Nephron (organoid): ENCODE data around the gene PPARD.

Experiments used
- H3K27ac Mint-ChIP-seq, 3 experiments: 2 replicates each; pipeline ENCODE4 v1.8.0; 2020; ENCODE audit warnings: mixed read lengths in 3 of 3, mild to moderate bottlenecking in 2 of 3, moderate library complexity in 1 of 3
- H3K27me3 Mint-ChIP-seq: 2 replicates; pipeline ENCODE4 v1.8.0; 2021; ENCODE audit warnings: low read depth, mild to moderate bottlenecking, moderate library complexity, mixed read lengths
- H3K36me3 Mint-ChIP-seq: 2 replicates; pipeline ENCODE4 v1.8.0; 2020; ENCODE audit warnings: low read depth, mixed read lengths
- H3K4me1 Mint-ChIP-seq: 2 replicates; pipeline ENCODE4 v1.8.0; 2020; ENCODE audit warnings: mixed read lengths
- H3K4me3 Mint-ChIP-seq, 3 experiments: 2 replicates each; pipeline ENCODE4 v1.8.0; 2020; ENCODE audit warnings: mild to moderate bottlenecking in 3 of 3, mixed read lengths in 3 of 3, moderate library complexity in 2 of 3
- H3K9me3 Mint-ChIP-seq: 2 replicates; pipeline ENCODE4 v1.8.0; 2020; ENCODE audit warnings: mixed read lengths
- TF ChIP-seq, protein P1 (sequence below), 3 experiments: fragments of 200-600 bp; sonication (generic); IDR thresholded peaks; one replicate each; pipeline ENCODE4 v1.5.0; 2021; ENCODE audit warnings: antibody characterized with exemption in 3 of 3; ENCODE audit not compliant: unreplicated experiment in 3 of 3

Gene PPARD

GRCh38 chr6:35476004-35476403 is 133.6 kb downstream of the PPARD start:
- peaks cover 58% of the 10 kb centered on the region for H3K36me3 Mint-ChIP-seq
- TF ChIP-seq, protein P1, sequence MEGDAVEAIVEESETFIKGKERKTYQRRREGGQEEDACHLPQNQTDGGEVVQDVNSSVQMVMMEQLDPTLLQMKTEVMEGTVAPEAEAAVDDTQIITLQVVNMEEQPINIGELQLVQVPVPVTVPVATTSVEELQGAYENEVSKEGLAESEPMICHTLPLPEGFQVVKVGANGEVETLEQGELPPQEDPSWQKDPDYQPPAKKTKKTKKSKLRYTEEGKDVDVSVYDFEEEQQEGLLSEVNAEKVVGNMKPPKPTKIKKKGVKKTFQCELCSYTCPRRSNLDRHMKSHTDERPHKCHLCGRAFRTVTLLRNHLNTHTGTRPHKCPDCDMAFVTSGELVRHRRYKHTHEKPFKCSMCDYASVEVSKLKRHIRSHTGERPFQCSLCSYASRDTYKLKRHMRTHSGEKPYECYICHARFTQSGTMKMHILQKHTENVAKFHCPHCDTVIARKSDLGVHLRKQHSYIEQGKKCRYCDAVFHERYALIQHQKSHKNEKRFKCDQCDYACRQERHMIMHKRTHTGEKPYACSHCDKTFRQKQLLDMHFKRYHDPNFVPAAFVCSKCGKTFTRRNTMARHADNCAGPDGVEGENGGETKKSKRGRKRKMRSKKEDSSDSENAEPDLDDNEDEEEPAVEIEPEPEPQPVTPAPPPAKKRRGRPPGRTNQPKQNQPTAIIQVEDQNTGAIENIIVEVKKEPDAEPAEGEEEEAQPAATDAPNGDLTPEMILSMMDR (IDR thresholded peaks at IDR 0.05; ENCODE audit: unreplicated experiment in 3 of 3) = no peak
- H3K4me3 Mint-ChIP-seq = no peak overlapping the region
- H3K27ac Mint-ChIP-seq = peak overlapping the region in 1 of 3 experiments; percentile 6
- H3K9me3 Mint-ChIP-seq = no peaks in the 10 kb centered on the region
- H3K4me1 Mint-ChIP-seq = peaks cover 15% of the 10 kb centered on the region
- H3K27me3 Mint-ChIP-seq = no peaks in the 10 kb centered on the region

- Mint-ChIP-seq H3K36me3 (peaks cover 56% of the 10 kb centered on the region), H3K4me1 (peaks cover 11% of the 10 kb centered on the region), H3K9me3 (no peaks in the 10 kb centered on the region), H3K27ac (peak overlapping the region in 1 of 3 experiments; percentile 14), H3K4me3 (no peak overlapping the region), H3K27me3 (no peaks in the 10 kb centered on the region)
- TF ChIP-seq, protein P1 (IDR thresholded peaks at IDR 0.05; ENCODE audit: unreplicated experiment in 3 of 3) = no peak
Measured at GRCh38 chr6:35477028-35477427, 134.7 kb downstream of the PPARD start.
